CD4-positive, alpha-beta T cell treated with Interleukin-12 subunit alpha and Interleukin-12 subunit beta, for 1 hour (primary cell): ENCODE data around the gene PKP2.
A peak's percentile ranks its signal among the peaks of the same experiment; 100 is the strongest.

Experiments used
- DNase-seq: peaks from one replicate; pipeline ENCODE4 v3.0.0-alpha.2; 2020

Gene PKP2

GRCh38 chr12:32896432-32897280 lies at the start of gene PKP2:
PKP2 (minus strand) TSS chr12:32896777; CDS start chr12:32896731, 46 bp downstream.
- DNase-seq: peak; percentile 13

GRCh38 chr12:32944195-32944594 lies 47.6 kb upstream of the PKP2 start:
- DNase-seq: no peak

GRCh38 chr12:32939801-32940200 lies 43.2 kb upstream of the PKP2 start:
- no peak for DNase-seq

GRCh38 chr12:32926963-32927362 lies 30.4 kb upstream of the PKP2 start:
- DNase-seq: no peak

GRCh38 chr12:32926356-32926755 lies 29.8 kb upstream of the PKP2 start:
- no peak for DNase-seq

- DNase-seq: no peak
Observed at GRCh38 chr12:32922546-32923297, 26.1 kb upstream of the PKP2 start.

GRCh38 chr12:32921397-32921796 lies 24.8 kb upstream of the PKP2 start:
- DNase-seq: no peak

- DNase-seq: no peak
Observed at GRCh38 chr12:32920506-32921085, 24.0 kb upstream of the PKP2 start.

- no peak for DNase-seq
Observed at GRCh38 chr12:32918890-32919801, 22.6 kb upstream of the PKP2 start.

GRCh38 chr12:32917094-32917611 lies 20.6 kb upstream of the PKP2 start:
- DNase-seq: no peak

GRCh38 chr12:32907898-32908476 lies 11.4 kb upstream of the PKP2 start:
- no peak for DNase-seq

- DNase-seq: no peak
Observed at GRCh38 chr12:32907166-32907565, 10.6 kb upstream of the PKP2 start.

- DNase-seq: no peak
Observed at GRCh38 chr12:32906399-32907165, 10.0 kb upstream of the PKP2 start.

- DNase-seq: no peak
Observed at GRCh38 chr12:32903763-32904162, 7.2 kb upstream of the PKP2 start.

- no peak for DNase-seq
Observed at GRCh38 chr12:32903318-32903717, 6.7 kb upstream of the PKP2 start.

- DNase-seq: no peak
Observed at GRCh38 chr12:32902287-32902997, 5.9 kb upstream of the PKP2 start.

GRCh38 chr12:32901553-32901952 lies 5.0 kb upstream of the PKP2 start:
- DNase-seq: no peak

GRCh38 chr12:32897687-32898573 lies 1.4 kb upstream of the PKP2 start:
- DNase-seq: no peak

GRCh38 chr12:32897281-32897610 lies 669 bp upstream of the PKP2 start:
- DNase-seq: no peak
